Measurements from ENCODE around the gene SMIM35.

GRCh38 chr11:118048472-118049370 is 38.0 kb downstream of the SMIM35 start:
- TF ChIP-seq EZH2phosphoT487 (IDR thresholded peaks at IDR 0.05; ENCODE audit: borderline replicate concordance, low read length) = no peak
- no peak for TF ChIP-seq CTCF (IDR thresholded peaks at IDR 0.05; ENCODE audit: low read depth, low read length, poor library complexity, severe bottlenecking)

Measured in DOHH2 (cell line).